Stimulated activated CD8-positive, alpha-beta memory T cell treated with anti-CD3 and anti-CD28 coated beads, Interleukin-12 subunit alpha, Interleukin-12 subunit beta, amount 100 ng/mL, for 1 hour (primary cell): ENCODE results near the gene EGLN1.

Experiments used
- DNase-seq: peaks from one replicate; pipeline ENCODE4 v3.0.0-alpha.2; 2020; ENCODE audit warnings: low read depth

EGLN1 gene

GRCh38 chr1:231421546-231421970, 529 bp downstream of the EGLN1 start:
- no peak for DNase-seq

- DNase-seq = no peak
These were observed 1.0 kb downstream of the EGLN1 start for GRCh38 chr1:231420959-231421545.

GRCh38 chr1:231420299-231420958, 1.7 kb downstream of the EGLN1 start:
- DNase-seq = no peak

- no peak for DNase-seq
These were observed 2.3 kb downstream of the EGLN1 start for GRCh38 chr1:231419738-231420298.

- DNase-seq = no peak
These were observed 2.9 kb downstream of the EGLN1 start for GRCh38 chr1:231419147-231419546.

GRCh38 chr1:231418741-231419107, 3.4 kb downstream of the EGLN1 start:
- DNase-seq = no peak

GRCh38 chr1:231418101-231418740, 3.9 kb downstream of the EGLN1 start:
- DNase-seq = no peak

GRCh38 chr1:231417513-231417912, 4.6 kb downstream of the EGLN1 start:
- no peak for DNase-seq

GRCh38 chr1:231416901-231417300, 5.2 kb downstream of the EGLN1 start:
- DNase-seq = no peak

GRCh38 chr1:231415018-231415583, 7.0 kb downstream of the EGLN1 start:
- DNase-seq = no peak

GRCh38 chr1:231414260-231415016, 7.6 kb downstream of the EGLN1 start:
- DNase-seq = no peak

- no peak for DNase-seq
These were observed 8.4 kb downstream of the EGLN1 start for GRCh38 chr1:231413749-231414082.

- no peak for DNase-seq
These were observed 11.0 kb downstream of the EGLN1 start for GRCh38 chr1:231411036-231411531.

- DNase-seq = no peak
These were observed 12.0 kb downstream of the EGLN1 start for GRCh38 chr1:231410036-231410612.

GRCh38 chr1:231408528-231409094, 13.5 kb downstream of the EGLN1 start:
- DNase-seq = no peak

GRCh38 chr1:231407547-231408396, 14.3 kb downstream of the EGLN1 start:
- DNase-seq = no peak

GRCh38 chr1:231407049-231407448, 15.0 kb downstream of the EGLN1 start:
- no peak for DNase-seq

GRCh38 chr1:231404318-231404717, 17.8 kb downstream of the EGLN1 start:
- DNase-seq = no peak

- DNase-seq = no peak
These were observed 20.6 kb downstream of the EGLN1 start for GRCh38 chr1:231401478-231401877.

- no peak for DNase-seq
These were observed 24.0 kb downstream of the EGLN1 start for GRCh38 chr1:231397886-231398671.
